ENCODE measurements around the gene LYZL2.
"Not testable (repeated sequence)": the region's sequence is repeated elsewhere in the genome, so short reads cannot be mapped to it uniquely, and the experiment has no call there.

The LYZL2 gene

DNA sequence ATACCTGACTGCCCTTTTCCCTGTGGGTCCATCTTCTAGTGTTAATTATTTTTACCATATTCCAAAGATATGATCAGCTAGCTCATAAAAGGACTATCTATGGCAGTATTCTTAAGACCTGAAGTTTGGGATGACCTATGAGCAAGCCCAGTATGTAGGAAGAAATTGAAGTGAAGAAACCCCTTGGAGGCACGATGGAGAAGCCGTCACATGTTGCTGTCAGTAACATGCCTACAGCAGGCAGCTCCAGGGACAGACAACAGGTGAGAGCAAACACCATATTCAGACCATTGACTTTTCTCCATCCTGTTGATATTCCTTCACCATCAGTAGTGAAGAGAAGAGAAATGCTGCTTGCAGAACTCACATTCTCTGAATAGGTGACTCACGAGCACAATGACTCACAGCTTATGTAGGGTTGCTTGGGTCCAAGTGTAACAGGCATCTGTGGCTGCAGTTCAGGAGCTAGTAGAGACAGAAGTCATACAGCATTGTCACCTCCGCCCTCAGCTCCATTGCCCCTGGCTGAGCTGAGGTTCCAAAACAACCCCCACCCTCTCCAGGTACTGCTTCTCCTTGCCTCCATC, 8.4 kb upstream of the LYZL2 start:
- no peak for DNase-seq

GRCh38 chr10:30631188-30631587, 1.6 kb upstream of the LYZL2 start:
- DNase-seq = no peak

DNA sequence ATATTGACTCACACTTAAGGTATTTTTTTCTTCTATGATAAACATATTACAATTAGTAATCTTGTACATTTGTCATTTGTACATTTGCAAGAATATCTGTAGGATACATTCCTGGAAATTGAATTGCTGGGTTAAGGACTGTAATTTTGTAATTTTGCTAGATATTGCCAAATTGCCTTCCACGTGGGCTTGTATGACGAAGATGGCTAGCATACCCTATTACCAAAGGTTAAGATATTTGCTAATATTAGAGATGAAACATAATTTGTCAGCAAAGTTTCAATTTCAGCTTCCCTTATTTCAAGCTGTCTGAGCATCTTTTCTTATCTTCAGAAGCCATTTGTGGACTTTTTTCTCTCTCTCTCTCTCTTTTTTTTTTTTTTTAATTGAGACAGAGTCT, 1.0 kb upstream of the LYZL2 start:
- DNase-seq = no peak

- DNase-seq = not testable (repeated sequence)
Observed at GRCh38 chr10:30628576-30628975, 977 bp downstream of the LYZL2 start.

DNA sequence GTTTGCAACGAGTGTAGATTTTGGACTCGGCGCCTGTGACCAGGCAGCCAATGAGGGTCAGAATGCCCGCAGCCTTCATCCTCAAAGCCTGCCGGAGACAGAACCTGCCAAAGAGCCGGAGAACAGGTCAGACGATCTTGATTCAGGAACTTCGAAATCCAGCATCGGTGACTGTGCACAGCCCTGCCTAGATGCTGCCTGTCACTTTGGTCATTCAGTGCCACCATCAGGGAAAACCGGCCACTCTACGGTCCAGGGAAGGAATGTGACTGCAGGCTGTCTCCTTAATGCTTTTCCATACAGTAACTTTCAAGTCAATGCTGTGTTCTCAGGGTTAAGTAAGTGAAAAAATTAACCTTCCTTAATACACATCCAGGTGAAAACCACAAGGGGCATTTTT, 2.7 kb downstream of the LYZL2 start:
- not testable (repeated sequence) for DNase-seq

DNA sequence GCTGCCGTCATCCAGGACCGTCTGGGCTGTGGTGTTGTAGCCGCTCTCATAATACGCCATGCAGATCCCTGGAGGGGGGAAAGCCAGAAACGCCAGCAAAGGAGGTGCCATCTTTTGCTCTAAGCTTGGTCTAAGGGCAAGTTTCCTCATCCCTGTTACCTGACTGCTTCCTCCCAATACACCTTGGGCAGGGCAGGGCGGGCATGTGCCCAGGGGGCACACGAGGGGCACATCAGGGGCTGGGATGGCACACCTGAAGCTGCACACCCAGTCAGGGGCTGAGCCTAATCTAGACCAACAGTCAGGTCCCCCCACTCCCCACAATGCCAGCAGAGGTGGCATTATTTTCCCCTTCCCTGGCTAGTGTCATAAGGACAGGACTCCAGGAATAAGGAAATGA, 3.4 kb downstream of the LYZL2 start:
- DNase-seq = not testable (repeated sequence)

- no peak for DNase-seq
Observed at GRCh38 chr10:30625080-30625479, 4.5 kb downstream of the LYZL2 start.

DNA sequence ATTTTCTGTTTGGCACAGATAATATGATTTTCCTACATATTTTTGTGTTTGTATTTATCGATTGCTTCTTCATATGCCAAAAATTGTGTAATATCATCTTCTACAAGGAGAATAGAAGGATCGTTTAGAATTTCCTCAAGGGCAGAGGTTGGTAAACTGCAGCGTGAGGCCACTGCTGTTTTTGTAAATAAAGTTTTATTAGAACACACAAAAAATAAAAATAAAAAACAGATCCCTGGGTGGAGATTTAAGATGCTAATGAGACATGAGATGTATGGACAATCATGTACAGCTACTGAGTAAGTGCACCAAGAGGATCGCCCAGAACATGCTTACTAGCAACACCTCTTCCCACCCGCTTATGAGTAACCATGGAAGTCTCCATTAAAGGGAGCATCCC, 9.6 kb downstream of the LYZL2 start:
- no peak for DNase-seq

- DNase-seq = no peak
Observed at GRCh38 chr10:30617070-30617469, 12.5 kb downstream of the LYZL2 start.

DNA sequence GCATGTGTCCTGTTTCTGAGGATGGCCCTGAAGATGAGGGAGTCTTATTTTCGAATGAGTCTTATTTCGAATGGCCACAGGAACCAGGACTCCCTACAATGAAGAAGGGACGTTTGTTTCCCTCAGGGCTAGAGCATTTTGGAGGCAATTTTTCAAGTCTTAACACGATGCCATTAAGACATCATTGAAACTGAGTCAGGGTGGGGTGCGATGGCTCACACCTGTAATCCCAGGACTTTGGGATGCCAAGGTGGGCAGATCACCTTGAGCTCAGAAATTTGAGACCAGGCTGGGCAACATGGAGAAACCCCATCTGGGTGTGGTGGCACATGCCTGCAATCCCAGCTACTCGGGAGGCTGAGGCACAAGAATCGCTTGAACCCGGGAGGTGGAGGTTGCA, 18.5 kb downstream of the LYZL2 start:
- DNase-seq = not testable (repeated sequence)

DNA sequence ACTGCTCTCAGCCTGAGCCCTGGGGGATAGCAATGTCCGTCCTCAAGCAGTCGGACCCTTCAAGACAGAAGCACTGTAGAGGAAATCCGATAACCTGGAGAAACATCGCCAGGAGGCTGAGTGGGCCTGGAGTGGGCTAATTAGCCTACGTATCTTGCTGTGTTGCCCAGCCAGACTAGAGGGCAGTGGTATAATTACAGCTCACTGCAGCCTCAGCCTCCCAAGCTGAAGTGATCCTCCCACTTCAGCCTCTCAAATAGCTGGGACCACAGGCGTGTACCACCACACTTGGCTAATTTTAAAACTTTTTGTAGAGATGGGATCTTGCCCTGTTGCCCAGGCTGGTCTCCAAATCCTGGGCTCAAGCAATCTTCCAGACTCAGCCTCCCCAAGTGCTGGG, 21.7 kb downstream of the LYZL2 start:
- no peak for DNase-seq

- DNase-seq = no peak
Observed at GRCh38 chr10:30606313-30606712, 23.2 kb downstream of the LYZL2 start.

GRCh38 chr10:30605341-30606121, 24.0 kb downstream of the LYZL2 start:
- DNase-seq = peak; percentile 7 to 18

- no peak for DNase-seq
Observed at GRCh38 chr10:30603589-30603988, 26.0 kb downstream of the LYZL2 start.

GRCh38 chr10:30602747-30603146, 26.8 kb downstream of the LYZL2 start:
- no peak for DNase-seq

DNA sequence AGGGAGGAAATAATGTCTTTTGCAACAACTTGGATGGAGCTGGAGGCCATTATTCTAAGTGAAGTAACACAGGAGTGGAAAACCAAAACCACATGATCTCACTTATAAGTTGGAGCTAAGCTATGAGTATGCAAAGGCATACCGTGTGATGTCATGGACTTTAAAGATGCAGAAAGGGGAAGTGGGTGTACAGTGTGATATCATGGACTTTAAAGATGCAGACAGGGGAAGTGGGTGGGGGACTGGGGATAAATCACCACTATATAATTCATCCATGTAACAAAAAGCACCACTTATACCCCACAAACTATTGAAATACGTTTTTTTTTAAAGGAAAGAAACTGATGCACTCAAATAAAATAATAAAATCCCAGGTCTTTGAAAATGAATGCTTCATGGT, 29.5 kb downstream of the LYZL2 start:
- DNase-seq = no peak

GRCh38 chr10:30598105-30598776, 31.3 kb downstream of the LYZL2 start:
- DNase-seq = peak; percentile 77 to 89

GRCh38 chr10:30597433-30597824, 32.1 kb downstream of the LYZL2 start:
- DNase-seq = not testable (repeated sequence)

DNA sequence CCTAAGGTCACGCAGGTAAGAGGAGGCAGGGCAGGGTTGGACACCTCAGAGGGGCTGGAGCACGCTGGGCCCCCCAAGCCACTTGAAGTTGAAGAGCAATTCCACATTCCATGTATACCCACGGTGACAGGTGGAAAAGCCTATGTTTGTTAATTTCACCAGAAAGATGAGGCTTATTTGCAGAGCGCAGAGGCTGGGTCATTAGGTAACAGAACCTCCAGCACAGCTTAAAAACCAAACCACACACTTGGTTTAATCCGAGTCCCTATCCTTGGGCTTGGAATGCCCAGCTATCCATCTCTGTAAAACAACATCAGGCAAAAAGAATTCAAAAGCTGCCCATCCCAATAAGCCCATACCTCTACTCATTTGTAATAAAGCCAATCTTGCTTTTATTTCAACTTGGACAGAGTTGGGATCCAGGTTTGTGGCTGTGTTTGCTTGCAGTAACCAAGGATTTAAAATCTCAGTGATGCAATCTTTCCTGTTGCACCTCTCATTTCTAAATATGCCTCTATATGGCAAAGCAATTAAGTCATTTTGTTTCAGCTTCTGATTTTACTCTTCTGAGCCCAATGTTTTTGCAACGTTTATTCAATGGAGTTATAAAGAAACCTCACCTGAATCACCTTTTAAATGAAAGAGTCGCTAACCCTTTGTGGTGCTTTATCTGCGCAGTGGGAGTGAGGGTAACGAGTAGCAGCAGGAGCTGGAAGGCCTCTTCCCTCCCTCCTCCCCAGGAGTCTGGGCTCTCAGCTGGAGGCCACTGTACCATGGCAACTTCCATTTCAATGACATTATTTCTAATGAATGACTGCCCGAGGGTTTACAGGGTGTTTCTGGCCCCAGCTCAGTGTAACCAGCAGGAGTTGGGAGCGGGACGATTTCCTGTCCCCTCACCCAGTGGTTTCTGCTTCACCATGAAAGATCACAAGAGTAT, 32.8 kb downstream of the LYZL2 start:
- DNase-seq = not testable (repeated sequence)

GRCh38 chr10:30596013-30596412, 33.5 kb downstream of the LYZL2 start:
- DNase-seq = no peak

- DNase-seq = no peak
Observed at GRCh38 chr10:30594077-30594476, 35.5 kb downstream of the LYZL2 start.

DNA sequence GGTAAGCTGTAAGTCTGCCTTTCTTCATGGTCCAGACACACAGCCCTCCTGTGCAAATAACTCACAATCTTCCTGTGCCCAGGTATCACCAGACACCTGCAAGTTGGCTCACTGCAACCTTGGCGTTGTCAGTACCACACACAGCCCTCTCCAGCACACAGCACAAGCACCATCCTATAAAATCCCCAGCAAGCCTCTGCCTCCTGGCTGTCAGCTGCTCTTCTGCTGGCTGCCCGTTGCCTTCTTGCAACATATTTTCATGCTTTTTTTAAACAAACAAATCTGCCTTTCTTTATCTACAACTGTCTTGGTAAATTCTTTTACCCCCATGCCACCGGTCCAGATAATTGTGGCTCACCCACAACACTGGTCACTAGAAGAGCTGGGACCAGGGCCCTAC, 36.8 kb downstream of the LYZL2 start:
- not testable (repeated sequence) for DNase-seq

DNA sequence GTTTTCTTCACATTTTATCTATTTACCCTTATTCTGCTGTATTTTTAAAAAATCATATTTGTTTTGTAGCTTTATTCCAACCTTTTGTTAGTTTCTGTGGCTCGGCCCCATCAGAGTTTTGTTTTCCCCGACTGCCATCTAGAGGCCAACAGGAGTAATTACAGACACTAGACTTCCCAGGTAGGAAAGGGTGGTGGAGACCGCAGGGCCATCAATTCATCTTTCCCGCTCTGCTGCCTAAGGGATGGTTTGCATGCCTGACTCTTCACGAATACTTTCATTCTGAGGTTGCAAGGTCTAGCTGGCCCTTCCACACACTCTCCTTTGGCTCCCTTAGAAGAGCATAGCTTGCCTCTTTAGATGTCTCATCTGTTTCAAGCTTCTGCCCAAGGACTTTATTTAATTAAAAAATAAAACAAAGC, 38.3 kb downstream of the LYZL2 start:
- DNase-seq = peak; percentile 47 to 65

Measured in NCI-H526 (cell line).